SU-DHL-6 (cell line): ENCODE measurements around the gene POLE4.

Source experiments
- H2AFZ ChIP-seq: fragments of 200-600 bp; sonication (generic); 2 replicates; pipeline ENCODE4 v1.6.1; 2014; ENCODE audit warnings: low read depth, mild to moderate bottlenecking, moderate library complexity, mixed read lengths, antibody characterized with exemption, low read length; ENCODE audit not compliant: severe bottlenecking
- H3F3A ChIP-seq: fragments of 200-600 bp; shearing (Covaris generic); 2 replicates; pipeline ENCODE4 v1.6.0; 2016; ENCODE audit warnings: antibody characterized with exemption, mild to moderate bottlenecking; ENCODE audit not compliant: insufficient read depth
- H3K27ac ChIP-seq: fragments of 200-600 bp; sonication (generic); 2 replicates; pipeline ENCODE4 v1.5.1; 2016; ENCODE audit warnings: low read depth, mild to moderate bottlenecking, low read length, moderate library complexity, mixed read lengths
- H3K27me3 ChIP-seq: fragments of 200-600 bp; sonication (generic), shearing (Covaris generic); 2 replicates; pipeline ENCODE4 v1.6.0; 2014; ENCODE audit warnings: mild to moderate bottlenecking, low read length
- H3K36me3 ChIP-seq: fragments of 200-600 bp; sonication (generic); 2 replicates; pipeline ENCODE4 v1.6.1; 2014; ENCODE audit warnings: mild to moderate bottlenecking, low read length, mixed read lengths
- H3K4me2 ChIP-seq: fragments of 300-600, 200-600 bp; shearing (Covaris generic), sonication (generic); 2 replicates; pipeline ENCODE4 v1.6.0; 2014; ENCODE audit warnings: low read length, low read depth, mild to moderate bottlenecking; ENCODE audit not compliant: poor library complexity, severe bottlenecking
- H3K4me3 ChIP-seq: fragments of 200-600 bp; sonication (generic); 2 replicates; pipeline ENCODE4 v1.5.1; 2014; ENCODE audit warnings: antibody characterized with exemption, low read length, mild to moderate bottlenecking, mixed read lengths; ENCODE audit not compliant: insufficient read depth, poor library complexity, severe bottlenecking
- H3K79me2 ChIP-seq: fragments of 200-600 bp; sonication (generic); 2 replicates; pipeline ENCODE4 v1.6.1; 2014; ENCODE audit warnings: mild to moderate bottlenecking, low read length, moderate library complexity; ENCODE audit not compliant: insufficient read depth
- H3K9ac ChIP-seq: fragments of 200-600 bp; sonication (generic); 2 replicates; pipeline ENCODE4 v1.7.0; 2014; ENCODE audit warnings: mild to moderate bottlenecking, low read length
- H3K9me2 ChIP-seq: fragments of 200-600 bp; sonication (generic); replicated peaks from 2 replicates; pipeline ENCODE4 v1.6.1; 2014; ENCODE audit warnings: low read length; ENCODE audit not compliant: insufficient read depth
- H3K9me3 ChIP-seq: fragments of 200-600 bp; sonication (generic); 2 replicates; pipeline ENCODE4 v1.6.1; 2014; ENCODE audit warnings: low read length, mixed read lengths; ENCODE audit not compliant: insufficient read depth
- H4K20me1 ChIP-seq: fragments of 200-600 bp; sonication (generic); 2 replicates; pipeline ENCODE4 v1.6.1; 2014; ENCODE audit warnings: low read depth, mild to moderate bottlenecking, antibody characterized with exemption, low read length, moderate library complexity, mixed read lengths
- EZH2phosphoT487 ChIP-seq: fragments of 200-600 bp; sonication (generic), shearing (Covaris generic); conservative IDR thresholded peaks from 2 replicates; pipeline ENCODE4 v1.6.1; 2018; ENCODE audit warnings: mild to moderate bottlenecking, antibody characterized with exemption, low read length, moderate library complexity, mixed read lengths
- TF ChIP-seq, protein P1 (sequence below): fragments of 200-600 bp; sonication (generic); IDR thresholded peaks from one replicate; pipeline ENCODE4 v1.5.1; 2017; ENCODE audit warnings: antibody characterized with exemption, mild to moderate bottlenecking, low read length, moderate library complexity; ENCODE audit not compliant: insufficient read depth, poor library complexity, severe bottlenecking

The POLE4 gene

DNA sequence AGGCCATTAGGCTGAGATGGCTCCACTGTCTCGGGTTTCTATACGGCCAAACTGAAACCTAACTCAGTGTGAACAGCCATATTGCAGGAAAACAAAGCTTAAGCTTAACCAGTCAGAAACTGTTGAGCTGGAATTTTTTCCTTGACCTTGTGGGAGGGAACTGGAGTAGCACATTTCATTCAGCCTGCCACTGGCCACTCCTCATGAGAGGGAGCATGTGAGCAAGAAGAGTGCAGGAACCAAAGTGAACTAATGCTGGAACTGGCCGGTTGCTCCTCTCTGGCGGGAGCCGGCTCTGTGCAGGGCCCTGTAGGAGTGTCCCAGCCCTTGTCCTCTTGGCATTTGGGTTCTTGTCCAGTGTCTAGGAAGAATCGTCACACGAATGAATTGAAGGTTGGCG, 5.9 kb upstream of the POLE4 start:
- H3K9ac ChIP-seq = no peak overlapping the region
- H2AFZ ChIP-seq = no peak overlapping the region
- no peaks in the 10 kb centered on the region for H3K9me2 ChIP-seq
- H3K36me3 ChIP-seq = no peaks in the 10 kb centered on the region
- no peaks in the 10 kb centered on the region for H3K79me2 ChIP-seq
- TF ChIP-seq, protein P1, sequence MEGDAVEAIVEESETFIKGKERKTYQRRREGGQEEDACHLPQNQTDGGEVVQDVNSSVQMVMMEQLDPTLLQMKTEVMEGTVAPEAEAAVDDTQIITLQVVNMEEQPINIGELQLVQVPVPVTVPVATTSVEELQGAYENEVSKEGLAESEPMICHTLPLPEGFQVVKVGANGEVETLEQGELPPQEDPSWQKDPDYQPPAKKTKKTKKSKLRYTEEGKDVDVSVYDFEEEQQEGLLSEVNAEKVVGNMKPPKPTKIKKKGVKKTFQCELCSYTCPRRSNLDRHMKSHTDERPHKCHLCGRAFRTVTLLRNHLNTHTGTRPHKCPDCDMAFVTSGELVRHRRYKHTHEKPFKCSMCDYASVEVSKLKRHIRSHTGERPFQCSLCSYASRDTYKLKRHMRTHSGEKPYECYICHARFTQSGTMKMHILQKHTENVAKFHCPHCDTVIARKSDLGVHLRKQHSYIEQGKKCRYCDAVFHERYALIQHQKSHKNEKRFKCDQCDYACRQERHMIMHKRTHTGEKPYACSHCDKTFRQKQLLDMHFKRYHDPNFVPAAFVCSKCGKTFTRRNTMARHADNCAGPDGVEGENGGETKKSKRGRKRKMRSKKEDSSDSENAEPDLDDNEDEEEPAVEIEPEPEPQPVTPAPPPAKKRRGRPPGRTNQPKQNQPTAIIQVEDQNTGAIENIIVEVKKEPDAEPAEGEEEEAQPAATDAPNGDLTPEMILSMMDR = no peak
- TF ChIP-seq EZH2phosphoT487 = no peak
- peaks cover 2% of the 10 kb centered on the region; the same call in 1 of the 2 replicates for H3F3A ChIP-seq
- H3K27me3 ChIP-seq = no peaks in the 10 kb centered on the region
- no peak overlapping the region for H3K4me2 ChIP-seq
- no peak overlapping the region for H3K4me3 ChIP-seq
- H3K27ac ChIP-seq = no peak overlapping the region
- H3K9me3 ChIP-seq = no peaks in the 10 kb centered on the region
- no peaks in the 10 kb centered on the region for H4K20me1 ChIP-seq

DNA sequence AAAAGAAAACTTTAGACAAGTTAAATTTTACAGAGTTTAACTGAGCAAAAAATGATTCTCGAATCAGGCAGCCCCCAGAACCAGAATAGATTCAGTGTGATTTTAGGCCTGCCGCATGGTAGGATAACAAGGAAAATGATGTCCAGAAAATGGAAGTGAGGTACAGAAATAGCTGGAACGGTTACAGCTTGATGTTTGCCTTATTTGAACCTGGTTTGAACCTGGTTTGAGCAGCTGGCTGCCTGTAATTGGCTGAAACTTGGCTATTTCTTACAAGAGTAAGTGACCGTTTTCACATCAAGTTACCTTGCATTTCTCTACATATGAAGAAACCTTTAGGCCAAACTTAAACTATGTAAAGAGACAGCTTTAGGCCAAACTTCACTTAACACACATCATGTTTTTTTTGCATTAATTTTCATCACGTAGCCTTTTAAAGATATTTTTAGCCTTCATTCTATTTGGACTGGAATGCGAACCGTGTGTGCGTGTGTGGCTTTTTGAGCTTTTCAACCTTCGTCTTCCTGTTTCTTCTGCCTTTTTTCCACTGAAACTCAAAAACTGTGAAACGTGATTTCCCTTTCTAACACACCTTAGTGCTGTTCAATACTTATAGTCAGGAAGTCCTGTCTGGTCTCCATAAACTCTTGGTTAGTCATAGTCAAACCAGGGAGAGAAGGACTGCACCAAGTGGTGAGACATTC, 4.5 kb upstream of the POLE4 start:
- Histone ChIP-seq H3F3A (peaks cover 6% of the 10 kb centered on the region; the same call in 1 of the 2 replicates), H3K9ac (no peak overlapping the region), H4K20me1 (no peaks in the 10 kb centered on the region), H3K4me2 (no peak overlapping the region), H3K9me3 (no peaks in the 10 kb centered on the region), H3K36me3 (no peaks in the 10 kb centered on the region), H3K79me2 (no peaks in the 10 kb centered on the region), H3K4me3 (no peak overlapping the region), H2AFZ (no peak overlapping the region), H3K9me2 (no peaks in the 10 kb centered on the region), H3K27ac (no peak overlapping the region), H3K27me3 (no peaks in the 10 kb centered on the region)
- TF ChIP-seq, protein P1 = no peak
- TF ChIP-seq EZH2phosphoT487 = no peak

DNA sequence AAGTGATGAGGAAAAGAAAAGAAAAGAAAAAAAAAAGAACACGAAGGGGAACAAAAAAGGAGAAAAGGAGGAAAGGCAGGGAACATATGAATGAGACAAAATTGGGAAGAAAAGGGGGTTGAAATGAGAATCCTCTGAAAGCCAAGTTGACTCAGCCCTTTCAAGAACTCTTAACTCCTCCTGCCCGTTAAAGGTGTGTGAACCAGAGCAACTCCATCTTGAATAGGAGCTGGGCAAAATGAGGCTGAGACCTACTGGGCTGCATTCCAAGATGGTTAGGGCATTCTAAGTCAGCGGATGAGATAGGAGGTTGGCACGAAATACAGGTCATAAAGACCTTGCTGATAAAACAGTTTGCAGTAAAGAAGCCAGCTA, 4.0 kb upstream of the POLE4 start:
- Histone ChIP-seq H3K4me3 (no peak overlapping the region), H3K27ac (no peak overlapping the region), H3K9me3 (peaks cover 5% of the 10 kb centered on the region; the same call in 1 of the 2 replicates), H3F3A (peaks cover 6% of the 10 kb centered on the region; the same call in 1 of the 2 replicates), H3K9ac (no peak overlapping the region), H3K27me3 (no peaks in the 10 kb centered on the region), H3K79me2 (no peaks in the 10 kb centered on the region), H3K9me2 (no peaks in the 10 kb centered on the region), H3K4me2 (no peak overlapping the region), H4K20me1 (no peaks in the 10 kb centered on the region), H2AFZ (no peak overlapping the region), H3K36me3 (peaks cover 5% of the 10 kb centered on the region)
- TF ChIP-seq EZH2phosphoT487 = no peak
- TF ChIP-seq, protein P1 = no peak
